GM18526 (cell line): ENCODE results near the gene LDB2.

Experiments
- POLR2A ChIP-seq: IDR thresholded peaks from 3 replicates; pipeline ENCODE4 v1.6.1; 2011; ENCODE audit not compliant: insufficient read length; ENCODE audit errors: extremely low read depth

Gene LDB2

DNA sequence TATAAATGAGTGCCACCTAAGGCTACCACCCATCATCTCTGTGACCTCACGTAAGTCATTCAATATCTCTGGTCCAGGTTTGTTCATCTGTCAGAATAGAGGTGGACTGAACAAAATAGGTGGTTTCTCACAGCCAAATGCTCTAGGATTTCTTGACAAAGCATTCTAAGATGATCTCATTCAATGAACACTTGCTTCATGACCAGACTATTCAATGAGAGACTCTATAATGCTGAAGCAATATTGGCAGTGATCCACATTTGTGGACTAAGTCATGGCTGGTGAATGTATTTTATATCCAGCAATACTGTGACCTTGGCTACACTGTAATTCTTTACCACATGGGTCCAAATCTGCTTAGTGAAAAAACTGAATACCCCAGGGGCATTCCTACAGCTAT is 37.9 kb downstream of the LDB2 start:
- TF ChIP-seq POLR2A = no peak

DNA sequence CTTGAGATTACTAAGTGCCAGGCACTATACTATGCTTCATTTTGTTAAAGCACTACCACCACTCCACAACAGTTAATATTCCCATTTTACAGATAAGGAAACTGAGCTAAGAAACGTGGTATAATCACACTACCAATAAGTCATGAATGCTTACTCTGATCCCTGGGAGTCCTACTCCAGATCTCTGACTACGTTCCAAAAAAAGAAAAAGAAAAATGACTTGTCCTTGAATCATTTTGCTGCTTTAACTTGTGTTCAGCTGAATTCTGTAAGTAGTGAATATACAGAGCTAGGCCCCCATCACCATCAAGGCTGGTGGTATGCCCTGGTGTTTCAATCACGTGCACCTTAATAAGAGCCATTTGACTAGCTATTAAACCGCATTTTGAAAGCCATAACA is 39.4 kb downstream of the LDB2 start:
- TF ChIP-seq POLR2A = no peak

DNA sequence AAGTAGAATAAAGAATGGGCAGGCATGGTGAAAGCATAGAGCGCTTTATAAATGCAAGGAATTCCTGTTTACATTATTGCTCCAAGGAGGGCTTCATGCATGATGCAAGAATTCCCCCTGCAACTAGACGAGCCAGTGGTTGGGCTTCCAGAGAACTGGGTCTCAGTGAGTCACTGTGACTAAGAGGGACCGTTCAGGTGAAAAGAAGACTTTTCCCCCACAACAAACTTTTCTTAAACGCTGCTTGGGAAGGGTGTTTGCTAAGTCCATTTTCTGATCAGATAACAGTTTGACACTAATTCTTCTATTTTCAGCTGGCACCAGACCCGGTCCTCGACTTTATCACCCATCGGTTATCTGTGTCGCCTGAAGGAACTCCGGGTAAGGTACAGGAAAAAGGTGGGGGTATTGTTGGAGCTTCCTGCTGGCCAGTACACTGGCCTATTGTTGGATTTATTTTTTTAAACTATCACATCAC is 40.1 kb downstream of the LDB2 start:
- no peak for TF ChIP-seq POLR2A

DNA sequence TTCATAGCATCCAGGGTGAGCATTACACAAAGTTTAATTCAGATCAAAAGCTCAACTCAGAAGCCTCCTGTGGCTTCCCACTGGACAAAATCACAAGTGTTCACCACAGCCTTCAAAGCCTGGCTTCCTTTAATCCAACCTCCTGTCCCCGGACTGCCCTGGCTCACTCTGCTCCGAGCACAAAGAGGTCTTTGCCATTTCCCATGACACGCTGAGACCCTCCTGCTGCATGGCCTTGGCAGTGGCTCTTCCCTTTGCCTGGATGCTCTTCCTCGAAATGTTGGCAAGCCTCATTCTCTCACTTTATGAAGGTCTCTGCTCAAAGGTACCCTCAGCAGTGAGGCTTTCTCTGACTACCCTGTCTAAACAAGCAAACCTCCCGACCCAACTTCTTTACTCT is 41.0 kb downstream of the LDB2 start:
- no peak for TF ChIP-seq POLR2A

DNA sequence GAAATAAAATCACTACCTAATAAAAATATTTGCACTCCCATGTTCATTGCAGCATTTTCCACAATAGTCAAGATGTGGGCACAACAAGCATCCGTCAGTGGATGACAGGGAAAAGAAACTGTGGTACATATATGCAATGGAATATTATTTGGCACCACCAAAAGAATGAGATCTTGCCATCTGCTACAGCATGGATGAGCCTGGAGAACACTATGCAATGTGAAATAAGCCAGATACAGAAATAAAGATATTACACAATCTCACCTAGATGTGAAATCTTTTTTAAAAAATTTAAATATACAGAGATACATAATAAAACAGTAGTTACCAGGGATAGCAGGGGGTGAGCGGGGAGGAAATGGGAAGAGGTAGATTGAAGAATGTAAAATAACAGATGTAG is 44.8 kb downstream of the LDB2 start:
- TF ChIP-seq POLR2A = no peak

DNA sequence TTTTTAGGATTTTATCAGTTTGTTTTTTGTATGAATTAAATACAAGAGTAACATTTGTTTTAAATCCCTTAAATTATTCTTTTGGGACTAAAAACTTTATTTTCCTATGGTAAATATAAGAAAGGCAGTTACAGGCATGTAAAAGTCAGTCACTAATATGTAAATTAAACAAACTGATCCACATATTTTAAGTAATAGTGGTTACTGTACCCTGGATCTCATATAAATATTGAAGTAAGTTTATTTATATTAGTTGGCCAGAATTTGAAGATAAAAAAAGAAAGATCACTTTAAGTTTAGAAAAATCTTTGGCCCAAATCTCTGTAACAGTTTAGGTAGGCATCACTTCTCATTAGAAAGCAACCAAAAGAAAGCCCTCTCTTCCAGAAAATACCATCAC is 45.8 kb downstream of the LDB2 start:
- no peak for TF ChIP-seq POLR2A

DNA sequence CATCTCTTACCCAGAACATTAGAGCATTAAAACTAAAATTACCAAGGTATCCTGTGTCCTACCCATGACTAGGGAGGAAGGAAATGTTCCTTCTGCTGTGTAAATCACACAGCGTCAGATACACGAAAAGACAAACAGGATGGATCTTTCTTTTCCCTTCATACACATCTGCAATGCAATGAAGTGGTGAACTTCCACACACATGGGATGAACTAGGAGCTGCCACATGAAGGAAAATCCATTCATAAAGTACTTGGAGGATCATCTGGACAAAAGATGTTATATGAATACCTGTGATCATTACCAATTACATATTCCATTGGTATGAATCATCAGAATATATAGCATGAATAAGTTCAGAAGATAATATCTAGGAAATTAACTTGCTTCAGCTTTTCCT is 46.2 kb downstream of the LDB2 start:
- no peak for TF ChIP-seq POLR2A

DNA sequence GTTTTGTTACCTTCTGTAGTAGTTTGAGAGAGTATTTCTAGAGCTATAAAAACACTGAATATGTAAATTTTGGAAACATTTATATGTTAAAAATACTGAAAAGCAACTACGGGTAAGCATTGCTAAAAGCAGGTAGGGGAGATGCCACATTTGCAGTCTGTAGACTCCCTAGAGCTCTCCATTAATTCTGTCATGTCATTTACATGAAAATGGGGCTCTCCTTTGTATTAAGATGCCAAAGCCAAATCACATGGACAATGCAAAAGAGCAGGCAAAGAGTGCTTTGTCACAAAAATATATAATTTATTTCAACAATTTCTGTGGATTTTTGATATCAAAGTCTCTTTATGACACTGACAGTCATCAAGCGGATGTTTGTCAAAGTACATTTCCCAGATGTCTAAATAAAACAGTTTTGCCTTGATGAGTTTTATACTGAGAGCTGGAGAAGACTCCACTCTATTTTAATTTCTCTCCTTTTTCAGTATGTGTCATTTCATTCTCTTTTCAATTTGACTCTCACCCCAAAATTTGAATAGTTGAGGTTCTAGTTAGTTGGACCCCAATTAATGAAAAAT is 51.8 kb downstream of the LDB2 start:
- no peak for TF ChIP-seq POLR2A

DNA sequence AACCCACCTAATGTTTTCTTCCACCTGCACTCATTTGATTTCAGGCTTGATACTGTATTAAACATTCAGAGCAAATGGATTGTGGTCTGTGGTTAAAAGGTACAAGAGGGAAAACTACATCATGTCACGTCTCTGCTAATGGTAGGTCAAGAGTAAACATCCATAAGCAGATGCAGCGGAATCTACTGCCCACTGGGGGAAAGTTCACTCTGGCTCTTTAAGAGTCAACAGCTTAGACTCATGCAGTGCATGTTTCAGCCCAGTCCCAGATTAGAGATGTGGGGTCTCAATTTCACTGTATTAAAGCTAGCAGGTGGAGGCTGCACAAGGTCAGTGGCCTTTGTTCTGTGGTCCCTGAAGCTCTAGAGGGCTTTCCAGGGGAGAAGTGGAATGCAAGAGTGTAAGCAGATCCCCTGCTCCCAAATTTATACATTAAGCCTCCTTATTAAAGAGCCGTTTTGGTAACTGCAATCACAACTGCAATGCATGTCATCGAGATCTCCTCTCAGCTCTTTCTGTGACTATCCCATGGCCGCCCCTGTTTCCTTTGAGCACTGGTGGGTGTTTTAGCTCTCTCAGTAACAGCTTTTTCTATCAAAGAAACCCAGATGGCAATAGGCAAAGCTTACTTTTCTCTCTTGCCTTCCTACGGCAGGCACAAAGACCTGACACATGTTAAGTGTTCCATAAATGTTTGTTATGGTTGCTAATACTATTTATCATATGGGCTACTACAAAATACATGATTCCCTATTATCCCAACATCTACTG is 53.4 kb downstream of the LDB2 start:
- no peak for TF ChIP-seq POLR2A

DNA sequence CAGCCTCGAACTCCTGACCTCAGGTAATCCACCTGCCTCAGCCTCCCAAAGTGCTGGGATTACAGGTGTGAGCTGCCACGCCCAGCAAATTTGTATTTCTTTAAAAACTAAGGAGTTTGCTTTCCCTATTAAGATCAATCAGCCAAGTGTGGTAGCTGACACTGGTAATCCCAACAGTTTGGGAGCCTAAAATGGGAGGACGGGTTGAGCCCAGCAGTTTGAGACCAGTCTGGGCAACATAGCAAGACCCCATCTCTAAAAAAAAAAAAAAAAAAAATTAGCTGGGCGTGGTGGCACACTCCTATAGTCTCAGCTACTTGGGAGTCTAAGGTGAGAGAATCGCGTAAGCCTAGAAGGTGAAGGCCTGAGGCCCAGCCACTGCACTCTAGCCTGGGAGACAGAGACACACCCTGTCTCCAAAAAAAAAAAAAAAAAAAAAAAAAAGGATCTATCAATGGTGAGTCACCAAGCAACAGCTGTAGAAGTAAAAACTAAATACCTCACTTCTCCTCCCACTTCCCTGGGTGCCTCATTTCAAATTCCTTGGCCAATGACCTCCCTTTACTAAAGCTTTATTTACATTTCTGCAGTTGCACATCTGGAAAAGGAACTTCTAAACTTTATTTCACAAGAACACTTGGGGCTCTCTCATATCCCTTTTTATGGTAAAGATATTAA is 54.5 kb downstream of the LDB2 start:
- TF ChIP-seq POLR2A = no peak

DNA sequence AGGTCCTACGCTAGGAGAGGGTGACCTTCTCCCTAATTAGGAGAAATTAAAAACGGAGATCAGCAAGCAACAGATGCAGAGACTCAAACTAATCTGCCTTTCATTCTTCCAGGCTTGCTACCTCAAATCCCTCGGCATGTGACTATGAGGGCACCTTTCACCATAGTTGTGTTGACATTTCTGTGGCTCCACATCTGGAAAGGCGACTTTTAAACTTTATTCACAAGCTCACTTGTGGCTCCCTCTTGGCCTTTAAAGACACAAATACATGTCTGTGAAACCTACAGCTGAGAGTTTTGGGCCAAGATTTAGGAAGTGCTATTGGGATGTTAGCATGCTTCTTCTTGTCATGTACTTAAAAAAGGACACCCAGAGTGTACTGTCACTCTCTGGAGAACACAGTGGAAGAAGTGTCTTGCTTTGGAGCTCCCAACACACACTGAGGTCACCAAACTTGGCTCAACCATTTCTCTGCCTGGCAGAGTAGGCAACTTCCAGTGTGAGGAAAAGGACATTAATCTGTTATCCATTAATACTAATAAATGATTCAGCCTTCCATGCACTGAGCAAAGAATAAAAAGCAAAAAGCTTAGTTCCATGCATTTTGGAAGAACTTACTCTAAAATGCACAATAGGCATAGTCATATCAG is 60.1 kb downstream of the LDB2 start:
- no peak for TF ChIP-seq POLR2A

DNA sequence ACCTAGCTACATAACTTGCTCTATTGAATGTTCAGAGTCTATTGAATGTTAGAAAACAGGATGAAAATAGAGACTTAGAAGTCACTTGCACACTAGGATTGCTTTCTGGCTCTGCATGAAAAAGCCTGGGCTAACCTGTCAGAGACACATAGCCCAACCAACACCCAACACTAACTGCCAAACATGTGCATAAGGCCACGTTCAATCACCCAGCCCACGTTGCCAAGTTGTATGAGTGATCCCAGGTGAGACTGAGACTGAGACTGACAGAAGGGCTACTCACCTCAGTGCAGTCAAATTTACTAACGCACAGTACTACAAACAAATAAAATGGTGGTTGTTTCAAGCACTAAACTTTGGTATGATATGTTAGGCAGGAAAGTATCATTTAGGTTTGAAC is 61.0 kb downstream of the LDB2 start:
- no peak for TF ChIP-seq POLR2A

DNA sequence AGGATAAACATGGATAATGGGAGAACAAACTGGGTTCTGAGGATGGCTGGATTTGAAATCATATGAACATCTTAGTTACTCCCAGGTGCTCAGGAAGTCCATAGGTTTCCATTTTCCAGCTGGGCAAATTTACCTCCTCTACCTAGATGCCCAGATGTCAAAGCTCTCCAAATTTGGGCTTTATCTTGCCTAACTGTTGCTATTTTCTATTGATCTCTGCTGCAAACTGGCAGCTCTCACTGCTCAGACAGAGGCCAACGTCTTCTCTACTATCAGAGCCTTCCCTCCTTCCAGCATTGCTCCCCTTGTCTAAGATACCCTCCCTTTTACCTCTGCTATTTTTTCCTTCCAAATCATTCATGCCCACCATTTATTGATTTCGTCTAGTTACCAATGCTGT is 62.1 kb downstream of the LDB2 start:
- no peak for TF ChIP-seq POLR2A

DNA sequence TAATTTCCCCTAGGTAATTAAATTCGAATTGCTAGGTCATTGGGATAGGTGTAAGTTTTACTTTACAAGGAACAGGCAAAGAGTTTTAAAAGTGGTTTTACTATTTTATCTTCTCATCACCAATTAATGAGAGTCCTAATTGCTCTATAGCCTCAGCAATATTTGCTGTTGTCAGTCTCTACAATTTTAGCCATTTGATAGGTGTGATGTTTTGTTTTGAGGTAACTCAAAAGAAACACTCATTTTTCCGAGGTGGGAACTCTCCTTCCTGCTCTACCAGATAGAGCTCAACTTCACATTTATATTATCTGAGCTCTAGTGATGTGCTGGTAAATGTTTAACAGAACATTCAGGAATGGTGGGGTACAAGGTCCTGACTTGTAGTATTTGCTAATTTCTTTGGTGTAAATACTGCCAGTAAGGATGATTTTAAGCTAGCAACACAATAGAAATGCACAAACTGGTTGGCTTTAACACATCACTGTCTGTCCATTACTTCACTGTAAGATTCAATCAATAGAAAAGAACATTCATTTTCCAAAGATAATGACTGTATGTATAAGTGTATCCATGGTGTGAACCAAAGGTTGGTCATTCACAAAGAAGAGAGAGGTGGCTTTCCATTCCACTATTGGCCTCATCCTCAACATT is 62.7 kb downstream of the LDB2 start:
- TF ChIP-seq POLR2A = no peak

DNA sequence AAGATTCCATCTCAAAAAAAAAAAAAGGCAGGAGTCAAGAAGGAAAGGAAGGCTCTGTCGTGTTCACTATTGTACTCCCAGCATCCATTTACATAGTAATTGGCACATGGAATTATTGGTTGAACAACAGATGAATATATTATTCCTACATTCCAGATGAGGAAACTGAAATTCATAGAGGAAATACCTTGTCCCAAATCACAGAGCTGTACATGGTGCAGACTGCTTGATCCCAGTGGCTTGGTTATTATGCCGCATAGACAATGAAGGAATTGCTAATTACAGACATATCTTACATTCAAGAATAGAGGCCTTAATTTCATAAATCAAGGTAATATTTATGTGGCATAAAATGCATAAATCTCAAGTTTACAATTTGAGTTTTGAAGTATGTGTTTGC is 63.6 kb downstream of the LDB2 start:
- TF ChIP-seq POLR2A = no peak
